GM12892 (cell line): ENCODE data around the gene RELL2.

Experiments used
- POLR2A ChIP-seq: IDR thresholded peaks from 2 replicates; pipeline ENCODE4 v1.6.1; 2011; ENCODE audit warnings: low read depth, low read length, control low read depth
- POLR2AphosphoS5 ChIP-seq: IDR thresholded peaks from 2 replicates; pipeline ENCODE4 v1.6.1; 2011; ENCODE audit warnings: low read depth, low read length, control low read depth
- TAF1 ChIP-seq: IDR thresholded peaks from 2 replicates; pipeline ENCODE4 v1.6.1; 2011; ENCODE audit warnings: low read depth, mild to moderate bottlenecking, control low read depth, low read length, borderline replicate concordance

DNA sequence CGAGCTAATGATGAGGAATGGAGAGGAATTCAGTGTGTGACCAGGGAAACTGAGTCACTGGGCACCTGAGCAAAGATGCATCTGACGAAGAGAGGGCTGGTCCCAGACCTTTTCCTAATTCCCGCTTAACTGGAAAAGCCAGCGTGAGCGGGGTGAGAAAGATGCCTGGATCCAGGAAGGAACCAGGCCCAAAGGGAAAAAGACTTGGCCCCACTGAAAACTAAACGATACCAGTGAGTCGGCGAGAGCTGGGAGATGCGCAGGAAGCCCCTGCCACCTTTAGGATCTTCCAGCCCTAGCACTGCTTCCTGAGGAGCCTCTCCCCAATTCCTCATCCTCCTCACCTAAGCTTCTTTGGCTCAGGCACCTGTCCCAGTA lies 14.9 kb downstream of the RELL2 start:
- TF ChIP-seq POLR2A (no peak), POLR2AphosphoS5 (no peak), TAF1 (no peak)
